ENCODE data around the gene SKIL. TPM values are rescaled to one million over a fixed set of nuclear protein-coding genes. Genes with fewer than 3 reads are reported as not detected.

Gene SKIL
- total RNA-seq, 1 donor from 2014 or later, result 14.2 TPM

GRCh38 chr3:170344971-170345370 lies 12.5 kb upstream of the SKIL start:
- intact Hi-C loops (cut with DNase I), result no loop called here
- ATAC-seq, result no peak
- no peak for DNase-seq (ENCODE audit: missing footprints)

DNA sequence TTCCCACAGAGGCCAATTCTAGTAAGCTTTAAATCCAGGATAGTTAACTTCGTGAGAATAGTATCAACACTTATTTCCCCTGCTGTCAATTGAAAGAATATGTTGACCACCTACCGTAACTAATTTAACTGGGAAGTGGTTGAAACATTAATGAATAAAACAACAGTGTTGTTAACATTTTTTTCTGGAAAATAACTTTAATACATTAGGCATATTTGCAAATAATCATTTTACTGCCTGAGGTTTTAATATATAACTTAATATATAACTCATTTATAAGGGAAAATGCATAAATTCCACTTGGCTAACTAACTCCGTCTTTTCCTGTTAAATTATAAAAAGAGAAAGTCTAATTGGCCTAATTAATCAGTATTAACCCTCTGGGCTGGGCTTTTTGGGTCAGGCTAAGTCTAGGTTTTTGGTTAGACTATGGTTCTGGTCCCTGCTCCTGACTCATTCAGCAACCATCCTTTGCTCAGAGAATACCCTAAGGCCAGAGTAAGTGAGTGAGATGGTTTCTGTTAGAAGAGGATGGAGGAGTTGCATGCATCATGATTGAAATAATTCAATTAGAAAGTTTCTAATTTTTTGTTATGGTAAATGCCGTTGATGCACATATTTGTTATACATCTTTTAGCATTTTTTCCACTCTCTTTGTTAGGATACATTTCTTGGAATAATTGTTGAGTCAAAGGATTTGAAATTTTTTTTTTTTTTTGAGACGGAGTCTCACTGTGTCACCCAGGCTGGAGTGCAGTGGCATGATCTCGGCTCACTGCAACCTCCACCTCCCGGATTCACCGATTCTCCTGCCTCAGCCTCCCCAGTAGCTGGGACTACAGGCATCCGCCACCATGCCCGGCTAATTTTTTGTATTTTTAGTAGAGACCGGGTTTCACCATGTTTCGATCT lies 10.8 kb upstream of the SKIL start:
- DNase-seq (ENCODE audit: missing footprints), result no peak
- ATAC-seq, result no peak
- intact Hi-C loops (cut with DNase I), result no loop called here

- ATAC-seq, result no peak
- intact Hi-C loops (cut with DNase I), result no loop called here
- DNase-seq (ENCODE audit: missing footprints), result no peak
Observed at GRCh38 chr3:170350515-170351413, 6.8 kb upstream of the SKIL start.

DNA sequence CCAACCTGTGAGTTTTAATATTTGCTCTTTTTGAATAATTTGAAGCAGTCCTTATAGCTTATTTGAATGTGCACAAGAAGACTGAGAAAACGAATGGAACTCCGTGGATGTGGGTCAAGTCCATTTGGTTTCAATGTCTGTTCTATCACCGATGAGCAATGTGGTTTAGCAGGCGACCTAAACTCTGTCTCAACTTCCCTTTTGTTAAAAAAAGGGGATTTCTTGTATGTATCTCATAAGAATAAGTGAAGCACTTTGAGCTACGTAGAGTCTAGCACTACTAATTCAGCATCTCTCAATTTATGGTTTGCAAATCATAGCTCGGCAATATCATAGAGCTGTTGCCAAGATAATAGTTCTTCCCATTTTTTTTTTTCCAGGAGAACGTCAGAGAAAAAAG lies 4.6 kb upstream of the SKIL start:
- intact Hi-C loops (cut with DNase I), result no loop called here

DNA sequence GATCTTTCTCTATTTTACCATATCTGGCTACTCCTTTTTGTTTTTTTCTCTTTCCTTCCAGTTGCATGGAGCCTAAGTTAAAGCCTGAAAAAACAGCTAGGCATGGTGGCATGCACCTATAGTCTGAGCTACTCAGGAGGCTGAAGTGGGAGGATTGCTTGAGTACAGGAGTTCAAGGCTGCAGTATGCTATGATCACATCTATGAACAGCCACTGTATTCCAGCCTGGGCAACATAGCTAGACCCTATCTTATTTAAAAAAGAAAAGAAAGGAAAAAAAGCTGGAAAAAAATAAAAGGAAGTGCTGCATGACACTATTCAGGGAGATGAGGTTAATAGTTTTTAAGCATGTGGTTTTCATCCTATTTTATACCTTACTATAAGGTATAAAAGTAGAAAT lies 4.0 kb upstream of the SKIL start:
- ATAC-seq (no peak), DNase-seq (ENCODE audit: missing footprints) (no peak)
- intact Hi-C loops (cut with DNase I), result no loop called here

More for the DNA sequence above, 4.6 kb upstream of the SKIL start:
- ATAC-seq, result no peak
- DNase-seq (ENCODE audit: missing footprints), result no peak

- no peak for DNase-seq (ENCODE audit: missing footprints)
- no peak for ATAC-seq
- intact Hi-C loops (cut with DNase I), result loop anchor here (5.0 kb wide), 1 partner anchor 172 kb away; the partner anchor contains the start of gene PHC3
Observed at GRCh38 chr3:170354760-170355159, 2.8 kb upstream of the SKIL start.

DNA sequence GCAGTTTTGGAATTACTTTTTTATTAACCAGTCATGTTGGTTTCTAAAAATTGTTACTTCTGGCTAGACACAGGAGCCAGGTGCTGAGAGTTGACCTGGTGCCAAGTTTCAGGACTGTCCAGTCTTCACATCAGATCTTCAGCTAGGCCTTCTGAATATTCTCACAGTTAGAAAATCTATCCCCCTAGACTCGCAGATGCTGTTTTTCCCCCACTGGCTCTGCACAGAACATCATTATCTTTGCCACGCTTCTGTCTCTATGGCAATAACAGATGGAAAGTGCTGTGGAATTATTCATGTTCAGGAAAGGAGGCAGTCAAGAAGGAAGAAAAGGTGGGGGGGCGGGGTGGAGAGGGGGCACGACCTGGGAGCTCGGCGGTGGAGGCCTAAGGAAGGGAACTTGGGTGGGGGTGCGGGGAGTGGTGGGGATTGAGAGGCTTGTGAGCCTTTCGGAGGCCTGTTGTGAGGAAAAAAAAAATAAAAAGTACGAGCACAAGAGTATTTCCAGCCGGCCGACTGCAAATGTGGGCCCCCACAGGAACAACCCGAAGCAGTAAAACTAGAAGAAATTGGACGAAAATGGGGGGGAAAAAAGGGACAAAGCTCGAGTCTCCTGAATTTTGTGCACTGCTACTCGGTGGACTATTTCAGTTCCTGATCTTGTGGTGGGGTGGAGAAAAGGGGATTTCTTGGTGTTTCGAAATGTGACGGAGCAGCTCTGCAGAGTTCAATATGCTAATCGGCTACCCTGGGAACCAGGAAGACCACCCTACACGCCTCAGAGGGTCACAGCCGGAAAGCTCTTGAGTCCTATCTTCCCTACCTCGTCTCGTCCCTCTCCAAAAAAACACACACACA lies 1.5 kb upstream of the SKIL start:
- ATAC-seq, result no peak

DNA sequence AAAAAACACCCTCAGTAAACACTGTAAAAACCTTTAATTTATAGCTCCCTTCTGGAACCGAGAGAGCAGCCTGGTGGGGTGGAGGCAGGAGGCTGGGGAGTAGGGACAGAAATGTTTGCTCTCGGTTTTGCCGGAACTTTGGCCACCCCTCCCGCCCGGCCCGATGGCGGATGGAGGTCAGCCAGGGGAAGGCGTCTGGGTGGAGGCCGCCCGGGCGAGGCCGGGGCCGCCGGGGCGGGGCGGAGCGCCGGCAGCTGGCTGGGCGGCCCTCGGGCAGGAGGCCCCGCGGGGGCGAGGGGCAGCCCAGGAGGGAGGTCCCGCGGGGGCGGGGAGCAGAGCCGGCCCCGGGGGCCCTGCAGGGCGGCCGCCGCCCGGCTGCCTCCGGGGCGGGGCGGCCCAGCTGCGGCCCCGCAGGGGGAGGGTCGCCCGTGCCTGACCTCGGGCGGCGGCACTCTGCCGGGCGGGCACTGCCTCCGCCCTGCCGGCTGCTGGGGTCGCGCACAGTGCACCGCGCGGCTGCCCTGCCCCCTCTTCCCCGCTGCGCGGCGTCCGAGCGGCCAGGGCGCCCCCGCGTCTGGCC lies 829 bp upstream of the SKIL start:
- DNase-seq (ENCODE audit: missing footprints), result peak; percentile 92
- peak; percentile 76 for ATAC-seq
- intact Hi-C loops (cut with DNase I), result loop anchor here (2.0 to 5.0 kb wide), 2 partner anchors 46 to 174 kb away; partner anchors contain the start of gene PHC3

More for the DNA sequence above, 1.5 kb upstream of the SKIL start:
- DNase-seq (ENCODE audit: missing footprints), result no peak
- intact Hi-C loops (cut with DNase I), result loop anchor here (2.0 to 5.0 kb wide), 2 partner anchors 45 to 174 kb away; partner anchors contain the start of gene PHC3

DNA sequence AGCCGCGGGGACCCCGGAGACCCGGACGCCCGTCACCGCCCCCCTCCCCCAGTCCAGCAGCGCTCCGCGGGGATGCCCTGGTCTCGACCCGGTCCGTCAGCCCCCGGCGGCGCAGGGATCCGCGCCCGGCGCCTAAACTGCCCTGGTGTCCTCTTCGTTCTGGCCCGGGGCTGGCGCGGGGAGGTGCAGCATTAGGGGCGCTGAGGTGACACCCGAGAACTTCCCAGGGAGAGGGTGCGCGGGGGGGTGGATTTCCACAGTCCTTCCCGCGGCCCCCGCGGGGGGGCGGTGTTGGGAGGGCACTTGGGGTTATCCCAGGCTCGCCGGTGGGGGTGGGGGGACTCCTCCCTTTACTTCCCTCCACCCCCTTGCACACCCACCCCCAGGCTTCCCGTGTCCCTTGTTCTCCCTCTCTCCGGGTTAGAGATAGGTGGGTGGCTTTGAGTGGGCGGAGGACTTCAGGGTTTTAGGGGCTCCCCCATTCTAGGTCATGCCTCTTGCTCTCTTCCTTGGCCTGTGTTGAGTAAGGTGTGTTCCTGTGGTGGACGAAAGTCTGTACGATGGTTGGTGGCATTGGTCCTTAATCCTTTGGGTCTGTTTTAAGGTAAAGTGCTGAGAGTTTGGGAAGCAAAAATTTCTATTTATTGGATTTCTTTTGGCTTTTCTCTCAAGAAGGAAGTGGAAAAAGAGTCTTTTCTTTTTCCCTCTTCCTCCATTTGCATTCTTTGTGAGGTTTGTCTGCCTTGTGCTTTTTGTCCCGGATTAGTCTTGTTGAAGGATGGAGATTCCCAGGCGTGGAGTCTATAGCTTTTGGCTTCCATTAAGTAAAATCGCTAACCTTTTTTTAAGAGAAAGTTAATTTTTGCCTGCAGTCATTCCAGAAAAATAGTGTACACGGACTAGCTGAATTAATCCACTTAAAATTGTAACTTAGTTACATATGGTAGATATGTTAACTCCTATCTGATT lies 811 bp downstream of the SKIL start:
- DNase-seq (ENCODE audit: missing footprints) (peak; percentile 92), ATAC-seq (peak; percentile 21)
- intact Hi-C loops (cut with DNase I), result loop anchor here (5.0 kb wide), 1 partner anchor 176 kb away; the partner anchor contains the start of gene PHC3

DNA sequence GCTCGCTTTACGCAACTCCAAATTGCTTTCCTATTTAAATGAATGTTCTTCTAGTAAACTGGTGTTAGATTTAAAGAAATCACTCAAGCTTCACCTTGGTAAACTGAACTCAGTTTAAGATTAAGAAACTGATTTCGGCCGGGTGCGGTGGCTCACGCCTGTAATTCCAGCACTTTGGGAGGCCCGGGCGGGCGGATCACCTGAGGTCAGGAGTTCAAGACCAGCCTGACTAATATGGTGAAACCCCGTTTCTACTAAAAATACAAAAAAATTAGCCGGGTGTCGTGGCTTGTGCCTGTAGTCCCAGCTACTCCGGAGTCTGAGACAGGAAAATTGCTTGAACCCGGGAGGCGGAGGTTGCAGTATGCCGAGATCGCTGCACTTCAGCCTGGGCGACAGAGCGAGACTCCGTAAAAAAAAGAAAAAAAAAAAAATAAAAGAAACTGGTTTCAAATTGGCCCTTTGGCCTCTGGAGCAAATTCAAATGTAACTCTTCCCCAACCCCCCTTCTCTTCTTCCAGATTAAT lies 1.7 kb downstream of the SKIL start:
- no peak for DNase-seq (ENCODE audit: missing footprints)
- ATAC-seq, result no peak
- intact Hi-C loops (cut with DNase I), result loop anchor here (5.0 kb wide), 1 partner anchor 177 kb away; the partner anchor contains the start of gene PHC3

DNA sequence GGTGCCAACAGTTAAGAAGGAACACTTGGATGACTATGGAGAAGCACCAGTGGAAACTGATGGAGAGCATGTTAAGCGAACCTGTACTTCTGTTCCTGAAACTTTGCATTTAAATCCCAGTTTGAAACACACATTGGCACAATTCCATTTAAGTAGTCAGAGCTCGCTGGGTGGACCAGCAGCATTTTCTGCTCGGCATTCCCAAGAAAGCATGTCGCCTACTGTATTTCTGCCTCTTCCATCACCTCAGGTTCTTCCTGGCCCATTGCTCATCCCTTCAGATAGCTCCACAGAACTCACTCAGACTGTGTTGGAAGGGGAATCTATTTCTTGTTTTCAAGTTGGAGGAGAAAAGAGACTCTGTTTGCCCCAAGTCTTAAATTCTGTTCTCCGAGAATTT lies 3.0 kb downstream of the SKIL start:
- DNase-seq (ENCODE audit: missing footprints) (no peak), ATAC-seq (no peak)
- intact Hi-C loops (cut with DNase I), result no loop called here

DNA sequence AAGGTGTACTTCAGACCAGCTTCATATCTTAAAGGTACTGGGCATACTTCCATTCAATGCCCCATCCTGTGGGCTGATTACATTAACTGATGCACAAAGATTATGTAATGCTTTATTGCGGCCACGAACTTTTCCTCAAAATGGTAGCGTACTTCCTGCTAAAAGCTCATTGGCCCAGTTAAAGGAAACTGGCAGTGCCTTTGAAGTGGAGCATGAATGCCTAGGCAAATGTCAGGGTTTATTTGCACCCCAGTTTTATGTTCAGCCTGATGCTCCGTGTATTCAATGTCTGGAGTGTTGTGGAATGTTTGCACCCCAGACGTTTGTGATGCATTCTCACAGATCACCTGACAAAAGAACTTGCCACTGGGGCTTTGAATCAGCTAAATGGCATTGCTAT lies 3.4 kb downstream of the SKIL start:
- no peak for ATAC-seq
- no peak for DNase-seq (ENCODE audit: missing footprints)
- intact Hi-C loops (cut with DNase I), result no loop called here

DNA sequence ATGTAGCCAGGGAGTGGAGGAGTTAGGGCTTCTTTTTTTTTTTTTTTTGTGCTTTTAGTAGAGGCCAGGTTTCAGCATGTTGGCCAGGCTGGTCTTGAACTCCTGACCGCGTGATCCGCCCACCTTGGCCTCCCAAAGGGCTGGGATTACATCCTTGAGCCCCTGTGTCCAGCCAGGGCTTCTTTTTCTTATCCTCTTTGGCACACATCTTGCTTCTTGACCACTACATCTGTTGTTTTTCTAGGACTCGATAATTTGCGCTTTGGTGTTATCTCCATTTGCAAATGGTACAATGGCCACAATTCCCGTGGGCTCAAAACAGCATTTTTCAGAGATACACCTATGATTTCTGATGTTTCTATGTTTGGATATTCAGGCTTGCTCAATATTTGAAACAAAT lies 4.2 kb downstream of the SKIL start:
- intact Hi-C loops (cut with DNase I), result no loop called here
- DNase-seq (ENCODE audit: missing footprints), result no peak
- no peak for ATAC-seq

- intact Hi-C loops (cut with DNase I), result no loop called here
- DNase-seq (ENCODE audit: missing footprints) (no peak), ATAC-seq (no peak)
Observed at GRCh38 chr3:170363471-170363994, 6.0 kb downstream of the SKIL start.

- no peak for DNase-seq (ENCODE audit: missing footprints)
- intact Hi-C loops (cut with DNase I), result no loop called here
- no peak for ATAC-seq
Observed at GRCh38 chr3:170364965-170365364, 7.5 kb downstream of the SKIL start.

GRCh38 chr3:170367797-170368196 lies 10.3 kb downstream of the SKIL start:
- intact Hi-C loops (cut with DNase I), result no loop called here
- ATAC-seq (no peak), DNase-seq (ENCODE audit: missing footprints) (no peak)

DNA sequence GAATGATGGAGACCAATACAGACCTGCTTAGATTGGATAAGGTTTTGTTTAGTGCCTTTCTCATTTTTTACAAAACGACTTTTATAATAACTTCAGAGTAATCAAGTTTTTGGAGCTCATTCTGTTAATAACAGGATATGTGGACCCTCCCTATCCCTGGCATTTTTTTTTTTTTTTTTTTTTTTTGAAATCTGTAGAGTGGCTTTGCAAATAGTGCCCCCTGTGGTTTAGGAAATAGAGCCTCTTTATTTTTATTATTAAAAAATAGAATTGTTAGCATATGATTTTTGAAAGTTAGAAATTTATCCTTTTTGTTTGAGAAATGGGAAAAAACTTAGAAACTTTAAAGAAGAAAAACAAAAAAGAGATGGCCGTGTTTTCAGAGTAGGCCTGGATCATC lies 11.4 kb downstream of the SKIL start:
- ATAC-seq (no peak), DNase-seq (ENCODE audit: missing footprints) (no peak)
- intact Hi-C loops (cut with DNase I), result no loop called here
